ENCODE results near the gene GFRA1.

GFRA1 gene

GRCh38 chr10:116241642-116242410 lies 31.2 kb downstream of the GFRA1 start:
- DNase-seq (ENCODE audit: low read depth in 1 of 2, low spot score in 1 of 2), result no peak

DNA sequence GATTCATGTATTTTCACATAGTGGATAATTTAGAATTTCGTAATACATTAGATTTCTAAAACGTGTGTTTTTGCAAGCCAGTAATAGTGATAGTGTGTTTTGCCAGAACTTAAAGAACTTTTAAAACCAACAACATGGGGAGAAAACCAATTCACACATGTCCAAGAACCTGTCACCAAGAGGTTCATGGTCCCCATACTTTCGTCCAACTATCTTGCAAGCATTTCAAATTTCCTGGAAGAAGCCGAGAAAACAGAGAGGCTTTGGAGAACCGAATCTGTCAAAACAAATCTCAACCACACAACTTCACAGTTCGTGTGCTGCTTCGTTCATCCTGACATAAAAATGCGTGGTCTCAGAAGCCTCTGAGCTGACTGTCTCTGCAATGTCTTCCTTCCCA lies 31.9 kb downstream of the GFRA1 start:
- DNase-seq (ENCODE audit: low read depth in 1 of 2, low spot score in 1 of 2), result no peak

- DNase-seq (ENCODE audit: low read depth in 1 of 2, low spot score in 1 of 2), result no peak
These were observed 32.7 kb downstream of the GFRA1 start for GRCh38 chr10:116240157-116240950.

GRCh38 chr10:116239229-116239628 lies 33.8 kb downstream of the GFRA1 start:
- DNase-seq (ENCODE audit: low read depth in 1 of 2, low spot score in 1 of 2), result no peak

- DNase-seq (ENCODE audit: low read depth in 1 of 2, low spot score in 1 of 2), result no peak
These were observed 35.0 kb downstream of the GFRA1 start for GRCh38 chr10:116237970-116238369.

DNA sequence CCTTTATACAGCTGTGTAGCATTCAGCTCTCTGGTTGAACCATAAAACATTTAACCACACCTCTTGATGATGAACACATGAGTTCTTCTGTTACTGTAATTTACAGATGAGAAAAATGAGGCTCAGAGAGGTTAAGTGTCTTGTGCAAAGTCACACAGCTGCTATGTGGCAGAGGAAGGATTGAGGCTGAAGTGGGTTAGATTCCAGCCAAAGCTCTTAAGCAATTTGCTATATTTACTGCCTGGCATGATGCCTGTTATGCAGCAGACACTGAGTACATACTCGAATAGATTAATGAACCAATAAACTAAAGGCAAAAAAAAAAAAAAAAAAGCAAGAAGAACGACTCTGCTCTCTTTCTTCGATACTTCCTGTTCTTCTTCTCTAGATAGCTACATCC lies 35.7 kb downstream of the GFRA1 start:
- no peak for DNase-seq (ENCODE audit: low read depth in 1 of 2, low spot score in 1 of 2)

DNA sequence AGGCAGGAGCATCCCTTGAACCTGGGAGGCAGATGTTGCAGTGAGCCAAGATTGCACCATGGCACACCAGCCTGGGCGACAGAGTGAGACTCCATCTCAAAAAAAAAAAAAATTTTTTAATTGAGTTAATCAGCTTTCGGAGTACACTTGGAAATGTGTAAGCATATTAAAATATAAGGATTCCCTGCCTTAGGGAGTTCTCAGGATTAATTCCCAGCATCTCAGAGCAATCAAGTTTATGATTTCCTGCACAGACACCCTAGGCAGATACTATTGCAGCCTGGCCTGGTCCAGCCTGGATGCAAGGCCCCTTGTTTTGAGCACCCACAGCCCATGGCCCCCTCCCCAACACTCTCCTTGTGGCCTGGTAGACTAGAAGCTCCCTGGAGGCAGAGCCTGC lies 39.8 kb downstream of the GFRA1 start:
- no peak for DNase-seq (ENCODE audit: low read depth in 1 of 2, low spot score in 1 of 2)

DNA sequence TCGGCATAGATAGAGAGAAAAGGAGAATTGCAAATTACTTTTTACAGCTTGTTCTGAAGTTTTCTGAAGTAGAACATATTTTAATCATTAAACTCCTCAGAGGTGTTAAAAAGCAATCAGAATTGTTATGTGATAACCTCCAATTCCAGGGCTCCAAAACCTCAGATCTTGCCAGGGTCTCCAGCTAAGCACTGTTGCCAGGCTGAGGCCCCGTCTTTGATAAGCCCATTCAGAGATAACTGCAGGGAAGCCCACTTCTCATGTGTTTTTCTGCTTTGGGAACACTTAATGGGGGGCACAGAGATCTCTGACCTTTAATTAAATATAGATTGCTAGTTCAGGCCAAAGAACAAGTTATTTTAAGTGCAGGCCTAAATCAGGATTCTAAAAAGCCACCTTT lies 40.4 kb downstream of the GFRA1 start:
- DNase-seq (ENCODE audit: low read depth in 1 of 2, low spot score in 1 of 2), result no peak

DNA sequence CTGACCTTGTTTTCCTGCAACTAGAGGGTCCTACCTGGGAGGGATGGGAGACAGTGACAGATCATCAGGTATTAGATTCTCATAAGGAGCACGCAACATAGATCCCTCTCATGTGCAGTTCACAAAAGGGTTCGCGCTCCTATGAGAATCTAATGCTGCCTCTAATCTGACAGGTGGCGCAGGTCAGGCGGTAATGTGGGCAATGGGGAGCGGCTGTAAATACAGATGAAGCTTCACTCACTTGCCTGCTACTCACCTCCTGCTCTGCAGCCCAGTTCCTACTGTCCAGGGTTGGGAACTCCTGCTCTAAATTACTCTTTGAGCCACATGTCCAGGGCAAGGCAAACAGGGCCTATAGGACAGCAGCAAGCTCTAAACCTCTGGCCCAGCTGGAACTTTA lies 46.2 kb downstream of the GFRA1 start:
- no peak for DNase-seq (ENCODE audit: low read depth in 1 of 2, low spot score in 1 of 2)

DNA sequence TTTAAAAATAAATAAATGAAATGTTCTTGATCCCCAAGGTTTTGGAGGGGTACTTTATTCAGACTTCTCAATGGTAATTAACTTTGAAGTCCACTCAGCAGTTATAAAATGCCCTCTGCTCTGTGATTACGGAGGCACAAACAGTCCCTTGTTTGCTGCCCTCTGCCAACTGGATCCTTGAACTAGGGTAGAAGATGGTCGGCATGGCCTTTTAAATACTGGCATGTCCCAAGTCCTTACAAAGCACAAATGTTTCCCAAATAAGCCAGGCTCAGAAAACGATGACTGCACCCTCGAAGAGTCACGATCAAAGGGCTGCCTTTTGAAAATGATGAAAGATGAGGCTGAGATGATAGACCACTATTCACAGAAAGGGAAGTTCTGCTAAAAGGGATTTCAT lies 47.0 kb downstream of the GFRA1 start:
- no peak for DNase-seq (ENCODE audit: low read depth in 1 of 2, low spot score in 1 of 2)

DNA sequence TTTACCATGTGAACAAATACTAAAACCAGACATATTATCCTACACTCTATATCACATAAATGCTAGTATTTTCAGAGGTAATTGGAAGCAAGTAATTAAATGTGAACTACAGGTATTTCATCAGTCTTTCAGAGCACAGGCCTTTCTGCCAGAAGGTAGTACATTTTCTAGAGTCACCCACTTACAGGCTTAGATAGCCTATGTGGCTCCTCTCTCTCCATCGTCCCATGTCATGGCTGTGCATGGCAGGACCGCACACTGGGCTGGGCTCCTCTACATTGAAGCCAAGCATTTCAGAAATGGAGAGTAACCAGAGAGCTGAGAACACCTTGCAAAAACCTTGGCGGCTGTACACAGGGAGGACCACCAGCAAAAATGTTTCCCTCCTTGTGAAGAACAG lies 49.7 kb downstream of the GFRA1 start:
- no peak for DNase-seq (ENCODE audit: low read depth in 1 of 2, low spot score in 1 of 2)

DNA sequence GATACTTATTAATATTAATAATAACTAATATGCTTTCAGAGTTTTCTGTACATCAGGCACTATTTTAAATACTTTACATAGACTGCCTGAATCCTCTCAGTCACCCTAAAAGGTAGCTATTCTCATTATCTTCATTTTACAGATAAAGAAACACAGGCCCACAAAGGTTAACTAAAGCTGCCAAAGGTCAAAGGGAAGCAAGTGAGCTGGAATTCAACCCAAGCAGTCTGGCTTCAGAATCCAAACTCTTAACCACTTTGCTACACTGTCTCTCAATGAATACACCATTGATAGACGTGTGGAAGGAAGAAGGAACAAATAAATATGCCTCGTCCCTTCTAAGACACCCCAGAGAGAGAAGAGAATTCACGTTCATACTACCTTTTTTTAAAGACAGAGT lies 52.0 kb downstream of the GFRA1 start:
- no peak for DNase-seq (ENCODE audit: low read depth in 1 of 2, low spot score in 1 of 2)

DNA sequence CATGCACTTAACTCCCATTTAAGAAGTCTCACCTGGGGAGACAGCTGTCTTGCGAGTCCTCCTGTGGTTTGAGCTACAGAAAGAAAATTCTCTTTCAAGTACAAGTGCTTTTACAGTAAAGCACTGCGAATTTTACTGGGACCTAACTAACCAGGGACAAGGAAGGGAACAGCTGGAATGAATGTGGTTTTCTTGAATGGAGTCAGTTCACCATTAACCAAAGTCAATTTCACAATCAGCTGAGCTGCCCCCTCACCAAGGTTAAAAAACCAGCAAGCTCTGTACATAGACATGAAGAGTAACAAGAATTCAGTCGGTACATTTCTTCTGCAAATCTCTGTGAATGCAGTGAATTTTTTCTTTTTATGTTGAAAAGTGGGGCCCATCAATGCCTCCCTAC lies 56.3 kb downstream of the GFRA1 start:
- no peak for DNase-seq (ENCODE audit: low read depth in 1 of 2, low spot score in 1 of 2)

GRCh38 chr10:116215651-116216050 lies 57.4 kb downstream of the GFRA1 start:
- DNase-seq (ENCODE audit: low read depth in 1 of 2, low spot score in 1 of 2), result no peak

- DNase-seq (ENCODE audit: low read depth in 1 of 2, low spot score in 1 of 2), result no peak
These were observed 61.3 kb downstream of the GFRA1 start for GRCh38 chr10:116211682-116212081.

GRCh38 chr10:116210588-116211346 lies 62.2 kb downstream of the GFRA1 start:
- DNase-seq (ENCODE audit: low read depth in 1 of 2, low spot score in 1 of 2), result no peak

DNA sequence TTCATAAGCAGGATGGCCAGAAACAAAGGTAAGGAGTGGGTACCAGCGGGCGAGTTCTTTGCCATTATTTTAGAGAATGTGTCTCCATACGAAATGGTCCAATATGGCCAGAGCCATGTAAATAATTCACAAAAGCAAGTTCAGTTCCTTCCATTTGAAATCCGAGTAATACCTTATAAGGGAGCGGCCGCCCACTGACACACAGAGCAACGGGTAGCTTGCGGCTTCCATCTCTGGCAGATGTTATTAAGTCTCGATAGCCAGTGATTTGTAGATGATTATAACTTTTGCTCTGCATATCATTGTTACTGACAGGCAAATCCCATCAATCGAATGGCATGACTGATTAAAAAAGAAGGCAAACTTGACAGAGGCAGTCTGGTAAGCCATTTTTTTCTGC lies 63.2 kb downstream of the GFRA1 start:
- no peak for DNase-seq (ENCODE audit: low read depth in 1 of 2, low spot score in 1 of 2)

DNA sequence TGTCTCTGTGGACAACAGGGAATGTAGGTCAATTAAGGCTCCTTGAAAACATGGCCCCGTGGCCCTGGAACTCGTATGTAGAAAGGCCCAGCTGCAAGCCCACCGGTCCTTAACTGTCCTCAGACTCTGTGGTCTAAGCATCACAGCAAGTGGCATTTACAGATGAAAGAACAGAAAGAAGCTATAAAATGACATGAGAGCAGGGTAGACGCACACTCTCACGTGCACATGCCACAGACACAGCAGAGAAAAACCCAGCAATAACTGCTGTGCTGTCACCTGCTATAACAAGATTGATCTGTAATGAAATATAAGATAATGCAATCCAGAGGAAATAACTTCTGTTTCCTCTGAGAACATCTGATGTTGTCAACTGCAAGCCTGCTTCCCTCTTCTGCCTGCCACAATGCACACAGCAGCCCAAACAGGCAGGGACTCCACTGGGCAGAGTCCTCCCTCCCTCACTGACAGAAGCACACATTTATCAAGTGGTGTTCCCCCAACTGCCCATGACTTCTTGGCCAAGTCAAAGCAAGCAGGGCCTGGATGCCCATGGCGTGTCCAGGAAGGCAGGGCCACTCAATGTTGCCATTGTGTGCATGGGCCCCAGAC lies 63.9 kb downstream of the GFRA1 start:
- DNase-seq (ENCODE audit: low read depth in 1 of 2, low spot score in 1 of 2), result no peak

DNA sequence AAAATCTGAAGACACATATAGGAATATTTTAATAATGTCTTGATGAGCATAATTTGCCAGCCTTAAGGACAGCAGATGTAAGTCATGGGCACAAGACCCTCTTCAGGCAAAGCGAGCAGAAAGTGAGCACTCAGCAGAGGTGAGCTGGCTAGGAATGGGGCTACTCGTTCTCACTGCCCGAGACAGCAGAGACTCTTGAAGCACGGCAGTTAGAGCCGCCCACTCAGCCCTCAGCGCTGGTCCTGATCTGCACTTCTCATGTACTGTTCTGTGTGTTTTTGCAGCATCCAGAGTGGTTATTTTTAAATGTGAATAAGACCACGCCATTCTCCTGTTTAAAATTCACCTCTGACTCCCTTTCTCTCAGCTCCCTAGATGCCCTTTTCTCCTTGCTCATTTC lies 65.3 kb downstream of the GFRA1 start:
- DNase-seq (ENCODE audit: low read depth in 1 of 2, low spot score in 1 of 2), result no peak

- DNase-seq (ENCODE audit: low read depth in 1 of 2, low spot score in 1 of 2), result no peak
These were observed 69.3 kb downstream of the GFRA1 start for GRCh38 chr10:116203661-116204060.

- DNase-seq (ENCODE audit: low read depth in 1 of 2, low spot score in 1 of 2), result no peak
These were observed 71.2 kb downstream of the GFRA1 start for GRCh38 chr10:116201670-116202430.
